ENCODE measurements around the gene PLEKHG5.

PLEKHG5 gene

GRCh38 chr1:6491480-6491962 is at the start of gene PLEKHG5:
Gene PLEKHG5 (minus strand): TSS chr1:6491667. CDS start chr1:6477571, 14,096 bp downstream.
- DNase-seq: no peak

- DNase-seq: no peak
Measured at GRCh38 chr1:6538956-6539355, 47.5 kb upstream of the PLEKHG5 start.

- no peak for DNase-seq
Measured at GRCh38 chr1:6536291-6536690, 44.8 kb upstream of the PLEKHG5 start.

GRCh38 chr1:6535214-6535613 is 43.7 kb upstream of the PLEKHG5 start:
- DNase-seq: no peak

GRCh38 chr1:6534248-6534822 is 42.9 kb upstream of the PLEKHG5 start:
- DNase-seq: no peak

- no peak for DNase-seq
Measured at GRCh38 chr1:6531996-6532395, 40.5 kb upstream of the PLEKHG5 start.

- no peak for DNase-seq
Measured at GRCh38 chr1:6530504-6531160, 39.2 kb upstream of the PLEKHG5 start.

GRCh38 chr1:6528492-6528891 is 37.0 kb upstream of the PLEKHG5 start:
- DNase-seq: no peak

GRCh38 chr1:6526316-6526715 is 34.8 kb upstream of the PLEKHG5 start:
- DNase-seq: no peak

- DNase-seq: no peak
Measured at GRCh38 chr1:6523566-6523965, 32.1 kb upstream of the PLEKHG5 start.

- no peak for DNase-seq
Measured at GRCh38 chr1:6521536-6521935, 30.1 kb upstream of the PLEKHG5 start.

- peak; percentile 56 to 70 for DNase-seq
Measured at GRCh38 chr1:6519935-6520671, 28.6 kb upstream of the PLEKHG5 start.

GRCh38 chr1:6519491-6519934 is 28.0 kb upstream of the PLEKHG5 start:
- DNase-seq: peak; percentile 33 to 56

GRCh38 chr1:6517435-6517851 is 26.0 kb upstream of the PLEKHG5 start:
- DNase-seq: no peak

- no peak for DNase-seq
Measured at GRCh38 chr1:6515771-6516170, 24.3 kb upstream of the PLEKHG5 start.

GRCh38 chr1:6513320-6513801 is 21.9 kb upstream of the PLEKHG5 start:
- no peak for DNase-seq

- DNase-seq: no peak
Measured at GRCh38 chr1:6512908-6513280, 21.4 kb upstream of the PLEKHG5 start.

- DNase-seq: no peak
Measured at GRCh38 chr1:6512245-6512907, 20.9 kb upstream of the PLEKHG5 start.

- DNase-seq: no peak
Measured at GRCh38 chr1:6511561-6512244, 20.2 kb upstream of the PLEKHG5 start.

- no peak for DNase-seq
Measured at GRCh38 chr1:6511056-6511455, 19.6 kb upstream of the PLEKHG5 start.

GRCh38 chr1:6510493-6510892 is 19.0 kb upstream of the PLEKHG5 start:
- no peak for DNase-seq

GRCh38 chr1:6509919-6510291 is 18.4 kb upstream of the PLEKHG5 start:
- no peak for DNase-seq
